ENCODE results near the gene DHX40. TPM values are rescaled to one million over a fixed set of nuclear protein-coding genes. Genes with fewer than 3 reads are reported as not detected.

Gene DHX40
- total and polyA plus RNA-seq, 2 of the 13 experiments (the other 11 are each of a cell fraction or from before 2014, with no cell fraction given) = 22.2 to 37.0 TPM

- TF ChIP-seq SMC3 (IDR thresholded peaks at IDR 0.05; ENCODE audit: low read length) (peak; percentile 89), ZNF678 (CRISPR knock-in tag; IDR thresholded peaks at IDR 0.05) (no peak; the same call in 1 of the 2 replicates), ZNF749 (CRISPR knock-in tag; IDR thresholded peaks at IDR 0.05; ENCODE audit: borderline replicate concordance) (no peak), ZNF768 (CRISPR knock-in tag; IDR thresholded peaks at IDR 0.05) (no peak), UBTF (CRISPR knock-in tag; IDR thresholded peaks at IDR 0.05) (0 out of 2 replicates have a peak, but pooled peaks have one; percentile 40), ZNF121 (CRISPR knock-in tag; IDR thresholded peaks at IDR 0.05) (no peak), SIX1 (CRISPR knock-in tag; IDR thresholded peaks at IDR 0.05; ENCODE audit: borderline replicate concordance) (no peak), RFX1 (IDR thresholded peaks at IDR 0.05) (no peak), ATF5 (CRISPR knock-in tag; IDR thresholded peaks at IDR 0.05; ENCODE audit: low read depth) (no peak), ZNF558 (CRISPR knock-in tag; IDR thresholded peaks at IDR 0.05; ENCODE audit: borderline replicate concordance) (no peak), ZHX1 (CRISPR knock-in tag; IDR thresholded peaks at IDR 0.05; ENCODE audit: low read depth) (no peak), GFI1 (CRISPR knock-in tag; IDR thresholded peaks at IDR 0.05; ENCODE audit: borderline replicate concordance) (no peak), NCOA2 (CRISPR knock-in tag; IDR thresholded peaks at IDR 0.05) (no peak), ZNF256 (CRISPR knock-in tag; conservative IDR thresholded peaks at IDR 0.05) (no peak), ZNF720 (CRISPR knock-in tag; IDR thresholded peaks at IDR 0.05) (no peak), SMAD3 (CRISPR knock-in tag; IDR thresholded peaks at IDR 0.05) (no peak; the same call in 1 of the 2 replicates), ZBTB10 (CRISPR knock-in tag; IDR thresholded peaks at IDR 0.05; ENCODE audit: borderline replicate concordance) (no peak), ELF4 (CRISPR knock-in tag; IDR thresholded peaks at IDR 0.05; ENCODE audit: borderline replicate concordance) (no peak), CBFB (CRISPR knock-in tag; IDR thresholded peaks at IDR 0.05) (no peak), ZNF652 (CRISPR knock-in tag; IDR thresholded peaks at IDR 0.05; ENCODE audit: borderline replicate concordance, low read depth) (no peak), TGIF2 (CRISPR knock-in tag; IDR thresholded peaks at IDR 0.05) (peak; percentile 29; the same call in 1 of the 2 replicates), ZC3H4 (CRISPR knock-in tag; IDR thresholded peaks at IDR 0.05; ENCODE audit: borderline replicate concordance) (no peak), KDM3A (CRISPR knock-in tag; IDR thresholded peaks at IDR 0.05; ENCODE audit: low read depth) (no peak), FOXK2 (IDR thresholded peaks at IDR 0.05) (no peak; the same call in 1 of the 2 replicates)
Observed at GRCh38 chr17:59521465-59522126, 43.8 kb upstream of the DHX40 start (continued).

Data from HepG2 (cell line).